Activated CD8-positive, alpha-beta memory T cell treated with anti-CD3 and anti-CD28 coated beads for 4 hours (primary cell): ENCODE results near the gene PPM1A.
"Not testable (repeated sequence)": the region's sequence is repeated elsewhere in the genome, so short reads cannot be mapped to it uniquely, and the experiment has no call there.

Experiments used
- DNase-seq, 2 donors: peaks; one replicate each; pipeline ENCODE4 v3.0.0-alpha.2; 2020; ENCODE audit warnings: low read depth in 2 of 2

Gene PPM1A

DNA sequence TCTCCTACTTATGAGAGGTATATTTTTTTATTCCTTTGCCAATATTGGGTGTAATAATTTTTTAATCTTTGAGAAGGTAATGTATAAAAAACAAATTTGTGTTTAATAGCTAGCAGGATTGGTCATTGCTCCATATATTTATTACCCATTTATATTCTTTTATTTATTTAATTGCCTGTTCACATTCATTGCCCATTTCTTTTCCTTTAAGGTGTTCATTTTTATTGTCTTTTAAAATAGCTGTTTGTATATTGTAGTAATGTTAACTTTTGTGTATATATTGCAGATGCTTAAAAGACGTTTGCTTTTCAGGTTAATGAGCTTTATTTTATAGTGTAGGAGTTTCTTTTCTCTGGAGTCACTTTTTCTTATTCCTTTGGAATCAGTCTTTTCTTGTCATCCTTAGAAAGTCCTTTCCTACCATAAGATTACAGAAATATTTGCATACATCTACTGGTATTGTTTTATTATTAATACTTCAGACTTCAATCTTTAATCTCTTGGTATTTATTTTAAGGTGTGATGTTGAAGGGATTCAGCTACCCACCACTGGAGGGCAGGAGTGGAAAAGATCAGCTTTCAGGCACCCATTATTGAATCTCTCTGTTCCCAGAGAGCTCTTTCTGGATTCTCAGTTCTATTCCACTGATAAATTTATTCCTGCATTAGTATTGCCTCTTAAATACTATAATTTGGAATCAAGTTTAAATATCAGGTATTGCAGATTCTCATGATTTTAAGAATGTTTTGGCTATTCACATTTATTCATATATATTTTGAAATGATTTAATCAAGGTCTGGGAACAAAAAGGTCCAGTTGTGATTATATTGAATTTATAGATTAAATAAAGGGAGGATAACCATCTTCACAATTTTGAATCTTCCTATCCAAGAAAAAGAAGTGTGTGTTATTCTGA lies 17.3 kb downstream of the PPM1A start:
- no peak for DNase-seq

DNA sequence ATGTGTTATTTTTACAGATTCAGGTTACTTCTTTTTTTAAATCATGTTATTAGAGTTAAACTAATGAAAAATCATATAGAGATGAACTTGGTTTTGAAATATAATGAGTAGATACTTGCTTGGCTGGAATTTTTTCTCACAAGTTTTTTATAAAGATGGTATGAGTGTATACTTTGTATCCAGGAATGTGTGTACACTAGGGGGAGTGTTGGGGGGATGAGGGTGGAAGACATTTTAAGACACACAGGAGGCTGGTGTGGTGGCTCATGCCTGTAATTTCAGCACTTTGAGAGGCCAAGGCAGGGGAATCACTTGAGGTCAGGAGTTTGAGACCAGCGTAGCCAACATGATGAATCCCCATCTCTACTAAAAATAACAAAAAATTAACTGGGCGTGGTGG lies 23.2 kb downstream of the PPM1A start:
- no peak for DNase-seq

DNA sequence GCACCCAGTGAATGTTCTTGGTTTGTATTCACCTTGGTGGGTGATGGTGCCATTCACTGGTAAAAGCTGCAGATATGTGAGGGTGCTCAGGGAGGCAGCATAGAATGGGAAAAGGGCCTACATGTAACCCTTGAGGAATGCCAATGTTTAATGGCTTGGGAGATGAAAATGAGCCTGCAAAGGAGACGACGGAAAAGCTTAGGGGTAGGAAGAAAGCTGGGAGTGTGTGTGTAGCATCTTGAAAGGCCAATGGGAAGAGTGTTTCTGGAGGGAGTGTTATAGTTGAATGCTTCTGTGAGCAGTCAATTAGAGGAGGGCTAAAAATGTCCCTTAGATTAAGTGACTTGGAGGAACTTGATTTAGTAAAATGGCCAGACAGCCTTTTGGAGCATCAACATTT lies 24.9 kb downstream of the PPM1A start:
- no peak for DNase-seq

DNA sequence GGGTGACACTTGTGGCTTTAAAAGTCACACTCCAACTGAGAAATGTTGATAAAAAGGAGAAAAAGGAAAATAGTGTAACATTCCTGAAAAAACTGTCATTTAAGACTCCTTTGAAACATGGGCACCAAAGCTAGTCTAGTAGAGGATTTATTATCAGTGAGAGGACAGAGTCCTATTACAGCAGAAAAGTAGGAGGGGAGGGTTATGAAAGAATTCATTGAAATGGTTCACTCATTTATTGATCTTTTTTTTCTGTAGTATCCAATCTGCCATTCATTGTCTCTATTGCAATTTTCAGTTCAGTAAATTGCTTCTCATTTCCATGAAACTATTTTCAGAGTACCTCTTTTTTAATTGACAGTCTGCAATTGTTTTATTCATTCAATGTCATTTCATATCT lies 25.4 kb downstream of the PPM1A start:
- no peak for DNase-seq

DNA sequence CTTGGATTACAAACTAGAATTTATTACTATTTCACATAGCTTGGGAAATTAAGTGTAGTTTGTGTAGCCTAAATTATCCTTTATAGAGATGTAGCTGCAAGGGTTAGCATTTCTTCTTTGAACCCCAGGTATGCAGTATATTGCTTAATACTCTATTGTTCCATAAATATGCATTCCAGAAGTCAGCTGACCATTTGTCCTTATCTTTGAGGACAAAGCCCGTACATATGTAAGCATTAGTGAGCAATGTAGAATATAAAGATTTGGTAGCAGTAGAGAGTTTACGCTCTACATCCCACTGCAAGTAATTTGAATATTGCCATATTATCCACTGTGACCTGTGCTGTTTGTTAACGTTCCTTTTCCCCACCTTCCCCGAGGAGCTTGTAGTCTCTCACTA lies 26.9 kb downstream of the PPM1A start:
- no peak for DNase-seq

DNA sequence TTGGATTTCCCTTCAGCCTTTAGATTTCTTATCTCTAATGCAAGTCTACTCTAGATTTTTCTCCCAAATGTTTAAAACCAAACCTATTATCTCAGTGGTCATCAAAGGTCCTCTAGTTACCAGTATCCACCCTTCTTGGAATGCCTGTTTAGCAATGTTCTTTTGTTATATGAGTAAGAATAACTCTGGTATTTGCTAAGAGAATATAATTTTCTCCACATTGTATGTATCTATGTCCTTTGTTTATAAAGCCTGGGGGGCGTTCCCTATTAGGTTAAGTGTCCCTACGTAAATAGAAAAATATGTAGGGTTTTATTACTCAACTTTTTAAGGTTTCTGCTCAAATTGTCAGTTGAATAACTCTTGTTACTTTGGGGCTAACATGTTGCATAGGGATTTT lies 27.3 kb downstream of the PPM1A start:
- DNase-seq = no peak

DNA sequence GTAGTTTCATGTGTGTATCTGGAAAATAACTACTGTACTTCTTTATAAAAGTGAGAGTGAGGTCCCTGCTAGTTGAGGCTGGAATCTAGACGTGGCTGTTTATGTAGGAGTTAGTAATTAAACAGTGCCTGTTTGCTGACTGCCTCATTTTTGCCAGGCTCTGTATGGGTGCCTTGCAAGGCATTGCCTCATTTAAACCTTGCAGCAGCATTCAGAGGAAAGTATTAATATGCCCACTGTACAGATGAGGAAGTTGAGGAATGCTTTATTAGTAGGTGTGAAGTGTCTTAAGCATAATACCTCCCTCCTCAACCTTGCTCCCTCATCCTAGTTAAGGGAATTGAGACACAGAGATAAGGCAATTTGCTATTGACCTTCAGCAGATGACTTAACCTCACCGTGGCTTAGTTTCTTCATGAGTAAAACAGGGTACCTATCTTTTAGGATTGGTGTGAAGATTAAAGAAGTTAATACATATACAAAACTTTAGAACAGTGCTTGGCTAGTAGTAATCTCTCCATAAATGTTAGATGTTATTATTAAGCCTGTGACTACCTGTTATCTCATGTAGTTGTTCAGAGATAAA lies 28.7 kb downstream of the PPM1A start:
- DNase-seq = no peak

DNA sequence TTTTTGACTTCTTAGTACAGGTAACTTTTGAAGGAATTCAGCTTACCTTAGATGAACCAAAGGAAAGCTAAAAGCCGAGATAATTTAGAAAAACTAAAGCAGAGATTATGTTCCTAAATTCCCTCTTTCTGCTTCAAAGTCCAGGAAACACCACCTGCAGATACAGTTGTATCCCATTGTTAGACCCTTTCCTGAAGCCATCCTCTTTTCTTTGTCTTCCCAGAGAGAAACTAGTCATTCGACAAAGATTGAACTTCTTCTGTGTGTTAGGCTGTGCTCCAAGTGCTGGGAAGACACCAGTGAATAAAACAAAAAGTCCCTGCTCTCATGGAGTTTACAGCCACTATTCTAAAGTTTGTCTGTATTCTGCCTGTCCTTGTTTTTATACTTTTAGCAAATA lies 29.3 kb downstream of the PPM1A start:
- no peak for DNase-seq

DNA sequence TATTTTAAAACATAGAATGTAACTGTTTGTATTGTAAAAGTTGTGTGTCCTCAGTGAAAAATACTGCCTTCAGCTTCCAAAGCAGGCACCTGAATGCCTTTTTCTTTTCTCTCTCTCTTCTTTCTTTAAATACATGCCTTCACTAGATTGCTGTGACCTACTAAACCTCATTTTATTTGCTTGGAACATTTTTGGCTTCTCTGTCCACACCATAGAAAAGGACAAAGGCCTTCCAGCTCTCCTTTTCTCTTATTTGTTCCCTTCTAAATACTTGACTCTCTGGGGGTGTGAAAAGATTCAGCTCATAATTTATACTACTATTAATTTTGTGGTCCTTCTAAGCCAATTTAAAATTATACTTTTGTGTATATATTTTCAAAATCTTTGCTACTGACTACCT lies 38.4 kb downstream of the PPM1A start:
- DNase-seq = no peak

DNA sequence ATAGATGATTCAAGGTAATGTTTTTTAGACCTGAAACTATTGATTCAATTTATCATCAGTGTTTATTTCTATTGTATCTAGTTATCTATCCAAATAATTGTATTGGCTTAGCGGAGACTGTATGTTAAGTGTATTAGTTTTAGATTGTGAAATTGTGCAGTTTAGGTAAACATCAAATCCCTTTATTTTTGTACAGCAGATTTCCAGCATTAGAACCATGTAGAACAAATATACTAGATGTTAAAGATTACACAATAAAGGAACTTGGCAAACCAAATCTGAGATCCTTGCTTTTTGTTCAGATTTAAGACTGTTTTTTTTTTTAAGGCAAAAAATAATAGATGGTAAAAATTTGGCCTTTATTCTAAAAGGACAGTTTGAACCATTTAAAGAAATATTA lies 39.3 kb downstream of the PPM1A start:
- no peak for DNase-seq

DNA sequence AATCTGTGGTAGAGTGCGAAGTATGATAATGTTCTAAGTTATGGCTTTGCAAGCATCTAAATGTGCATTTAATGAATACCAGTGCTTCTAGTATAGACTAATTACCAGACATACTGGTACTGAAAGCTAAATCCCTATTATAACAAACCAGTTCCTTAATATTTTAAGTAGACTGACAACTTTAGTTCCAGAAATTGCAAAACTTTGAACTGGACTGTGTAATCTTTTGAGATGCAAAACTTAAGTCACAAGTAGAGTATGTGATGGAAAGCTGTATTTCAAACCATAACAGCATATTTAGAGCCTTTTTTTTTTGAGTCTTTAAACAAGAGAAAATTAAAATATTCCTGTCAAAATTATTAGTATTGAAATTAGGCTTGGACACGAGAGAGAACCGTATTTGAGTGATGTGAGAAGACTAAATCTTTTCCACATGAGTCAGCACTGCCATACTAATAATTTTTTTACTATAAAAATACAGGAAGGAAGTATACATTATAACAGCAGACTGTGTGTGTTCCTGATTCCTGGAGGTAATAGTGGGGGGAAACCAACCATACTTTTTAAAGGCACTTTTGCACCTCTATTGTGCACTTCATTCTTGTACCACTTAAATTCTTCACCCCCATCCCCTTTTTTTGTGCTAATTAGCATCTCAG lies 45.5 kb downstream of the PPM1A start:
- no peak for DNase-seq

DNA sequence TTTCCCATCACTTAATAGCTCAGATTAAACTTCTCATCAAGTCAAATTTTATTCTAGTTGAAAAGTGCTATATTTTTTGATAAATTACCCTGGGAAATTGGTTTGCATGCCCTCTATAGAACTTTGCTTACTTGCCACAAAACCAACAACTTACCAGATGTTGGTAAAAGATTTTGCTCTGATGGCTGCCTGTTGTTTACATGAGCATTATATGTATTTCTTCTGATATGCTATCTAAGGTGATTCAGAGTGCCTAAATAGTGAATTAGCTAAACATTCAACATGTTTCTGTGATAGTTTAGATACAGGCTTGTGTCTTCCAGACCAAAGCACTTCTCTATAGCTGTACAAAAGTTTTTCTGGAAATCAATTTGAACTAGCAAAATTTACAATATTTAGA lies 51.0 kb downstream of the PPM1A start:
- DNase-seq = no peak

DNA sequence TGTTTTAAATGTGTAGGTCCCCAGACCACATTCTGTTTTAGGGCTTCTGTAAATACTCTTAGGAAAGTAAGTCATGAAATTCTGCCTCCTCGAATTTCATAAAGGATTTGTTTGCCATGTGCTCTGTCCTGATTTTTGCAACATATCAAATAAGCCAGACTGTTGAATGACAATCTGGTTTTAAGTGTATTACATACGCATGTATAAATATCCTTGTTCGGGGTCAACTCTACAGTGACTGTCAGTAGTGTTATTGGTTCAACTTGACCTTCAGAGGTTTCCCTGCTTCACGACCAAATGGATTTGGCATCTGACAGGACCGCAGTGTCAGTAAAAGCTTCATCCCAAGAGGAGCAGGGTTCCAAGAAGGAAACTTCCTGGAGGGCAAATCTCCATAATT lies 52.7 kb downstream of the PPM1A start:
- no peak for DNase-seq

DNA sequence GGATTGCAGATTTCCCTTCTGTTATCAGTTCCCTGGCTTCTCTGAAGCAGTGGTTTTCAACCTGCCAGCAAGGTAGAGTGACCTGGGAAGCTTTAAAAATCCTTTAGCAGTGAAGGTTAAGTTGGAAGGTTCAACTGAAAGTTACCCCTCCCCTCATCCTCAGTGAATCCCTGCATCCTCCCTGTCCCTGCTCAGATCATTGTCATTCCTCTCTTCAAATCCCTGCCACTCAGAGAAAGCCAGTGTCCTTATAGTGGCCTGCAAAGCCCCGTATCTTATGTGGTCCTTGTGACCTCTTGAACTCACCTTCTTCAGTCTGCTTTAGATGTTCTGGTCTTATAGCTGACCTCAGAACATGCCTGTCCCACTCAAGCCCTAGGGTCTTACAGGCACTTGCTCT lies 53.6 kb downstream of the PPM1A start:
- no peak for DNase-seq

DNA sequence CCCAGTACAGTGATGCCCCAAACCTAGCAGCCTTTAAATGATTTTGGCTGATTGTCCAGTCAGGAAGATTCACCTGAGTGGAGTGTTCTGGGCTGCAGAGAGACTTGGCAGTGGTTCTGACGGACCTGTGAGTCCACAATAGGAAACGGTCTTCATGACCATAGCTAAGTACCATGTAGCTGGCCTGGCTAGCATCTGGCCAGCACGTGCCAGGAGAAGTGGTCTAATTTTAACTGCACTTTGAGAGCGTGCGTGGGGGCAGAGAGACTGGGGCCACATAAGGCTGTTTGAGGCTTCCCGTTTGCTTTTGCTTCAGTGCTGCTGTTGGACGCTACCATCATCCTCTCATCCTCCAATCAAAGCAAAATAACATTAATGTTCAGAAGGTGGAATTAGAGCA lies 54.7 kb downstream of the PPM1A start:
- no peak for DNase-seq

DNA sequence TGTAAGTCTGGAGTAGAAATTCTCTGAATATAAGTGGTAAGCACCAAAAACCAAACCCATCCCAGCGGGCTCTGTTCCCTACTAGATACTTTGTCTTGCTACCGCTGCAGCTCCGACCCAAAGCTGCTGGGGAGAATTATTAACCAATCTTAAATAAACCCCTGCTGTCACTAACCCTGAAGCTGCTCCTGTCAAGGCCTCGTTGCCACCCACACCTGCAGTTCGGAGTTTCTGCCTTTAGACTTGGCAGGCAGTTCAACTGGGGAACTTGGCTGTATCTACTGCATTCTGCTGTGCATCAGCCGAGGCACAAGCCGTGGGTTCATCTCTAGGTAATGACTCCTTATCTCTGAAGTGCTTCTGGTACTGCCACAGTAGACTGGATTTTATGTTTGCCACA lies 55.5 kb downstream of the PPM1A start:
- no peak for DNase-seq

DNA sequence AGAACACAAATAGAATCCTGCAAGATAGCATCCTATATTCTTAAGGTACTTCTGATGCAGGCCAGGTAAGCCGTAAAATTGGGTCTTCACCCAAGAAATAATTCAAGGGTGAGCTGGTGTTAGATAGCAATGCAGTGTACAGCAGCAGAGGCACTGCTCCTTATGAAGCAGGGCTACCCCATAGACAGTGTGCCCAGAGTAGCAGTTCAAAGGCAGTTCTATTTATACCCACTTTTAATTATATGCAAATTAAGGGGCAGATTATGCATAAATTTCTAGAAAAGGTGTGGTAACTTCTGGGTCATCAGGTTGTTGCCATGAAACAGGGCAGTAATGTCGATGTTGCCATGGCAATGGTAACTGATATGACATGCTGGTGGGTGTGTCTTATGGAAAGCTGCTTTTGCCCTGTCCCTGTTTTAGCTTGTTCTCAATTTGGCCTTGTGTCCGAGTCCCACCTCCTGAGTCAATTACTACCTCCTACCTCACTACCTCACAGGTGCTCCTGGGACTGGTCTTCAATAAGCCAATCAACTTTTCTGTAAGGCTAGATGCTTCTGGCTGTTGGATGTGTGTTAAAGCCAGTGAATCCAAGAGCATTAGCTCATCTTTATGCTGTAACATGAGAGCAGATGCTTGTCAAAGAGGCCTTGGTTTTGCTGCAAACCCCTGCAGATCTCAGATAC lies 61.0 kb downstream of the PPM1A start:
- DNase-seq = no peak

DNA sequence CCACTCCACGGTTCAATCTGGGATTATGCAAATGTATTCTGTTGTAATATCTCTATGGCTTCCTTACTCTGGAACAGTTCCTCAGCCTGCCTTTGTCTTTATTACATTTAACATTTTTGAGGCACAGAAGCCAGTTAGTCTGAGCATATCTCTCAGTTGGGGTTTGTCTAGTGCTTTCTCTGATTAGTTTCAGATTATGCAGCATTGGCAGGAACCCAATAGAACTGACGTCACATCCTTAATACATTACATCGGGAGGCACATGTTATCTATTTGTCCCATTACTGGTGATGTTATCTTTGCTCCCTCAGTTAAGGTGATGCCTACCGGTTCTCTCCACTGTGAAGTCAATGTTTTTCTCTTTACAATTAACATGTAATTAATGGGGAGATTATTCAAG lies 62.4 kb downstream of the PPM1A start:
- DNase-seq = no peak

DNA sequence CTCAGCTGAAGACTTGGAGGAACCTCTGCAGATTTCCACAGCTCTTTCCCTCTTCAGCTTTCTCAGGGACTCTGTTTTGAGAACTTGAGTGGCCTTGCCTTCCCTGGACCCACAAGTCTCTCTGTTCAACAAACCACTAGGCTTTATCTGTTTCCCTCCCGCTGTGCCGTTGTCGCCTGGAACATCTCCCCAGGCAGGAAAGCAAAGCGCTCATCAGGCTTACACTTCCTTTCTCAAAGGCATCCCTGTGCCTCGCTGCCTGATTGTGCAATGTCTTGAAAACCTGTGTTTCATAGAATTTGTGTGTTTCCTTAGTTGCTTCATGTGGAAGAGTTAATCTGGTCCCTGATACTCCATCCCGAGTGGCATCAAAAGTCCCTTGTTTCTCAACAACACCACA lies 64.1 kb downstream of the PPM1A start:
- DNase-seq = no peak

DNA sequence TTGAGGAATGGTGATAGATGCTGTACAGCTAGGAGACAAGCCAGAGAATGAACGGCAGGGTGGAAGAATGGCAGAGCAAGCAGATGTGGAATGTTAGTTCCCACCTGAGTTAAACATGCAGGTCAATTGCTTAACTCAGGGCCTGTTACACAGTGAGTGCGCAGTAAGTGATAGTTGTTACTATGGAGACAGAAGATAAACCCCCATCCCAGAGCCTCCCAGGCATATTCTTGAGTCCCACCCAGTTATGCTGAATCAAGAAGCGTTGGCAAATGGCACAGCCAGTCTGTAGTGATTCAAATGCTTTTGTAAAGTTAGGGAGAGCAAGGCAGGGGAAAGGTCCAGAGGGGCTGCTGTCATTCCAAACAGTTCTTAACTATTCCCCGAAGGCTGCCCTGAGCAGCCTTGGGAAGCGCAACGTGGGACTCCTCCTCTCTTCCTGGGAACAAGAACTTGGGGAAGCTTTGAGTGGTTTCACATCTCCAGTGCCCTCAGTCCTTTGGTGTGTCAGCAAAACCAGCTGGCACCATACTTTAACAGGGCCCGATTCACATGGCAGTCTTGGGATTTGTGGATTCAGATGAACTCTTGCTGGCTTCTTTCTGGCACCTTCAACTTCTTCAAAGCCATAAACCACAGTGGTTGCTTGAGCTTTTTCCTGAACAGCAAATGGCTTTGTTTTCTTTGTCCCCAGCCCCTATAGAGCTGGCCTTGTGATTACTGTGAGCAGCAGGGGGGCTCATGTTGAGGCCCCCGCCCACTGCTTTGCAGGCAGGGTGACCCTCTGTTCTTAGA lies 66.4 kb downstream of the PPM1A start:
- no peak for DNase-seq

DNA sequence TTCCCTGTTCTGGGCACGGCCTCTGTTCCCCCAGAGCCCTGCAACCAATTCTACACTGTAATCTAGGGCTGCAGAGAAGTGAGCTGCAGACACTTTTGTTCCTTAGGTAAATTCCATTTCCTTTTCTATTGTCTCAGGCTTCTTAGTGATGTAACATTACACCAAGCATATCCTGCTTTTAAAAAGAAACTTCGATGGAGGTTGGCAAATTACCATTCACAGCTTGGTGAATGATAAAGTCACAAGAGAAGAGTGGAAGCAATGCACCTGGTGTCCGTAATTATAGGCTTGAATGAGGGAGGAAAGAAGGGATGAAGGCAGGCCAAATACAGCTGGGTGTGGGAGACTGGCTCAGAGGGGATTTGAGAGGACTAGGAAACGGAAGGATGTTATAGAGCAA lies 68.6 kb downstream of the PPM1A start:
- no peak for DNase-seq

DNA sequence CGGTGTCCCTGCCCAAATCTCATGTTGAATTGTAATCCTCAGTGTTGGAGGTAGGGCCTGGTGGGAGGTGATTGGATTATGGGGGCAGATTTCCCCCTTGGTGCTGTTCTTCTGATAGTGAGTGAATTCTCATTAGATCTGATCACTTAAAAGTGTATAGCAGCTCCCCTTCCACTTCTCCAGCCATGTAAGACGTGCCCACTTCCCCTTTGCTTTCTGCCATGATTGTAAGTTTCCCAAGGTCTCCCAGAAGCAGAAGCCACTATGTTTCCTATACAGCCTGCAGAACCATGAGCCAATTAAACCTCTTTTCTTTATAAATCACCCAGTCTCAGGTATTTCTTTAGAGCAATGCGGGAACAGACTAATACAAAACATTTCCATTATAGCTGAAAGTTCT lies 71.8 kb downstream of the PPM1A start:
- not testable (repeated sequence) for DNase-seq
